ENCODE measurements around the gene LRP3.
"Not testable (repeated sequence)": the region's sequence is repeated elsewhere in the genome, so short reads cannot be mapped to it uniquely, and the experiment has no call there.

Gene LRP3

DNA sequence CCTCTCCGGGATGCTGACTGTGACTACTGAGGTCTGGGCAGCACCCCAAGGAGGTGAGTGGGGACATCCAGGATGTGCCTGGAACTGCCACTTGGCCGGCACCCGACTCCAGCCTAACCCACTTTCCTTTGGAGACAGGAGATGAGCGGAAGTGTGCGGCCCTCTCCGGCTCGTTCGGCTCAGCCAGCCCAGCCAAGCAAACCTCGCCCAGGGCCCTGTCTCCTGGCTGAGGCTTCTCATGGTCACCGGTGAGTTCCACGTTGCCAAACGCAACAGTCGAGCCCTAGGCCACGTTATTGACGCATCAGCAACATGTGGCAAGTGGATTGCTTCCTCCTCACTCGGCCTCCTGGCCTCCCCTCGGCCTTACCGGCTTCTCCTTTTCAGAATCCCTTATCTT, 26.0 kb downstream of the LRP3 start:
- H3K36me3 ChIP-seq (ENCODE audit: control insufficient read depth, insufficient read depth, low read length), result no peaks in the 10 kb centered on the region
- H3K4me1 ChIP-seq, result no peaks in the 10 kb centered on the region
- no peaks in the 10 kb centered on the region for H3K9me3 ChIP-seq (ENCODE audit: control insufficient read depth, low read length)
- no peak overlapping the region for H3K4me3 ChIP-seq (ENCODE audit: low read depth, low read length)
- no peak overlapping the region for H3K4me2 ChIP-seq (ENCODE audit: low read length)
- TF ChIP-seq, protein P1, sequence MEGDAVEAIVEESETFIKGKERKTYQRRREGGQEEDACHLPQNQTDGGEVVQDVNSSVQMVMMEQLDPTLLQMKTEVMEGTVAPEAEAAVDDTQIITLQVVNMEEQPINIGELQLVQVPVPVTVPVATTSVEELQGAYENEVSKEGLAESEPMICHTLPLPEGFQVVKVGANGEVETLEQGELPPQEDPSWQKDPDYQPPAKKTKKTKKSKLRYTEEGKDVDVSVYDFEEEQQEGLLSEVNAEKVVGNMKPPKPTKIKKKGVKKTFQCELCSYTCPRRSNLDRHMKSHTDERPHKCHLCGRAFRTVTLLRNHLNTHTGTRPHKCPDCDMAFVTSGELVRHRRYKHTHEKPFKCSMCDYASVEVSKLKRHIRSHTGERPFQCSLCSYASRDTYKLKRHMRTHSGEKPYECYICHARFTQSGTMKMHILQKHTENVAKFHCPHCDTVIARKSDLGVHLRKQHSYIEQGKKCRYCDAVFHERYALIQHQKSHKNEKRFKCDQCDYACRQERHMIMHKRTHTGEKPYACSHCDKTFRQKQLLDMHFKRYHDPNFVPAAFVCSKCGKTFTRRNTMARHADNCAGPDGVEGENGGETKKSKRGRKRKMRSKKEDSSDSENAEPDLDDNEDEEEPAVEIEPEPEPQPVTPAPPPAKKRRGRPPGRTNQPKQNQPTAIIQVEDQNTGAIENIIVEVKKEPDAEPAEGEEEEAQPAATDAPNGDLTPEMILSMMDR (IDR thresholded peaks at IDR 0.05), result no peak
- H3K9ac ChIP-seq, result no peak overlapping the region
- H3K27me3 ChIP-seq (ENCODE audit: control insufficient read depth, insufficient read depth, low read length), result no peaks in the 10 kb centered on the region
- no peaks in the 10 kb centered on the region for H3K79me2 ChIP-seq
- H2AFZ ChIP-seq, result no peak overlapping the region
- H3K27ac ChIP-seq, result no peak overlapping the region

DNA sequence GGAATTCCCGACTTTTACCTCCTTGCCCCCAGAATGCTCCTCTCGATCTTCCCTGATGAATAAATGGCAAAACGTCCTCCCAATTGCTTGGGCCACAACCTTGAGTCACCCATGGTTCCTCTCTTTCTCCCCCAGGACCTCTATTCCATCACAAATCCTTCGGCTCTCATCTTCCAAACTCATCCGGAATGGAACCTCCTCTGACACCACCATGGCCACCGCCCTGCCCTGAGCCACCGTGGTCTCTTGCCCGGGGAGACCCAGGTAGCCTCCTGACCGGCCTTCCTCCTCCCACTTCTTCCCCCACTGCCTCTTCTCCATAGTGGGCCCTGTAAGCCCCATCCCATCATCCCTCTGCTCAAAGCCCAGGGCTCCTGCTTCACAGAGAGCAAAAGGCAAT, 26.6 kb downstream of the LRP3 start:
- Histone ChIP-seq H3K79me2 (no peaks in the 10 kb centered on the region), H3K4me1 (no peaks in the 10 kb centered on the region), H3K27me3 (ENCODE audit: control insufficient read depth, insufficient read depth, low read length) (no peaks in the 10 kb centered on the region), H3K36me3 (ENCODE audit: control insufficient read depth, insufficient read depth, low read length) (no peaks in the 10 kb centered on the region), H3K4me3 (ENCODE audit: low read depth, low read length) (no peak overlapping the region), H2AFZ (no peak overlapping the region), H3K9me3 (ENCODE audit: control insufficient read depth, low read length) (no peaks in the 10 kb centered on the region), H3K9ac (no peak overlapping the region), H3K4me2 (ENCODE audit: low read length) (no peak overlapping the region), H3K27ac (no peak overlapping the region)
- TF ChIP-seq, protein P1 (IDR thresholded peaks at IDR 0.05), result no peak

DNA sequence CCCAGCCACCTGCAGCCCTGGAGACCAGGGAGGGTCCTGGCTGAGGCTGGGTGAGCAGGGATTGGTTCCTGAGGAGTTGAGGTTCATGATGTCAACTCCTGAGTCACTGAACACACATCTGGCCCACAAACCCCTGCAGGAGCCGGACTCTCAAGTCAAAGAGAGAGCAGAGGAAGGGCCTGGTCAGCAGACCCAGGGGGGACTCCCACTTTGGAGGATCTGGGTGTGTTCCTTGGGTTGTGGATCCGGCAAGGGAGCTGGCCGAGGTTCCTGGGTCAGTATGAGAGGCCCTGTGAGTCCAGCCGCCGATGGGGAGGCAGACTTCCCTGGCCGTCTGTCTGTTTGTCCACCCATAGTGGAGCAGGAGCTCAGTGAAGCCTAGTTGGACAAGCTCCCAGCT, 27.5 kb downstream of the LRP3 start:
- H2AFZ ChIP-seq, result no peak overlapping the region
- H3K4me3 ChIP-seq (ENCODE audit: low read depth, low read length), result no peak overlapping the region
- peaks cover 7% of the 10 kb centered on the region for H3K27me3 ChIP-seq (ENCODE audit: control insufficient read depth, insufficient read depth, low read length)
- no peaks in the 10 kb centered on the region for H3K36me3 ChIP-seq (ENCODE audit: control insufficient read depth, insufficient read depth, low read length)
- H3K4me2 ChIP-seq (ENCODE audit: low read length), result no peak overlapping the region
- no peak overlapping the region for H3K27ac ChIP-seq
- TF ChIP-seq, protein P1 (IDR thresholded peaks at IDR 0.05), result no peak
- H3K79me2 ChIP-seq, result no peaks in the 10 kb centered on the region
- H3K9me3 ChIP-seq (ENCODE audit: control insufficient read depth, low read length), result no peaks in the 10 kb centered on the region
- H3K4me1 ChIP-seq, result no peaks in the 10 kb centered on the region
- H3K9ac ChIP-seq, result no peak overlapping the region

DNA sequence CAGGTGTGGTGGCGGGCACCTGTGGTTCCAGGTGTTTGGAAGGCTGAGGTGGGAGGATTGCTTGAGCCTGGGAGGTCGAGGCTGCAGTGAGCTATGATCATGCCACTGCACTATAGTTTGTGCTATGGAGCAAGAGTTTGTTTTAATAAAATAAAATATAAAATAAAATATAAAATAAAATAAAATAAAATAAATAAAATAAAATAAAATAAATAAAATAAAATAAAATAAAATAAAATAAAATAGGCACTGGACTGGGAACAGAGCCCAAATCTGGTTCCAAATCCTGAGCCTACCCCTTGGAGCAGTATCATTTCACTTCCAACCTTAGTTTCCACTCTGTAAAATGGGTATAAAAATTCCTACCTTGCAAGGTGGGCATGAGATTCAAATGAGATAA, 28.1 kb downstream of the LRP3 start:
- not testable (repeated sequence) for H2AFZ ChIP-seq; H3K9me3 ChIP-seq (ENCODE audit: control insufficient read depth, low read length); H3K4me3 ChIP-seq (ENCODE audit: low read depth, low read length); H3K4me1 ChIP-seq; H3K27me3 ChIP-seq (ENCODE audit: control insufficient read depth, insufficient read depth, low read length); H3K4me2 ChIP-seq (ENCODE audit: low read length); H3K9ac ChIP-seq; H3K27ac ChIP-seq; H3K36me3 ChIP-seq (ENCODE audit: control insufficient read depth, insufficient read depth, low read length); H3K79me2 ChIP-seq

DNA sequence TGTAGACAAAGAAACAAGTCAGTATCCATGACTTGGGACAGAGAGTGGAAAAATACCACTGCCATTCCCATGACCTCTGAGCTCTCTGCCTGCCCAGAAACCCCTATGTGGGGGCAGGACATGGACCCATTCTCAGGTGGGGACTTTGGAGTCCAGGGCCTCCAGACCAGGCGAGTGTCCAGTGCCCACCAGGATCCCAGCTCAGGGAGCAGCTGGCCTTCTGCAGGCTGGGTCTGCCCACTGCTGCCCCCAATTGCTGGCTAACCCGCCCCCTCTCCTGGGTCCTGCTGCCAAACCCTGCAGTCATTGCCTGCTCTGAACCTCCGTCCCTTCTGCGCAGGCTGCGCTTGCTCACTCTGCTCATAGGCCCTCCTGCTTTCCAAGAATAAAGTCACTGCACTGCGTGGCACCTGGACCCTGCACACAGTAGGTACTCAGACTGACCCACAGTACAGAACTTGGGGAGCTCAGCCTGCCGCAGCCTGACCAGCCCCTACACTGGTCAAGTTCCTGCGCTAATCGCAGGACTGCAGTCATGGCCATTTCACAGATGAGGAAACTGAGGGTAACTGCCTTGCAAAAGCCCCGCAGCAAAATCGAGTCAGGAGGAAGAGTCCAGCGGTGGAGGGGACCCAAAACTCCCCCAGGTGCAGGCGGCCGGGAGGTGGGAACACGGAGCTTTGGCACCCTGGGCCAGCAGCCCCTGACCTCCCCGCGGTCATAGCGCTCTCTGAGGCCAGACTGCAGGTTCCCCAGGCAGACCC, 30.7 kb downstream of the LRP3 start:
- no peaks in the 10 kb centered on the region for H3K9me3 ChIP-seq (ENCODE audit: control insufficient read depth, low read length)
- H3K4me3 ChIP-seq (ENCODE audit: low read depth, low read length), result no peak overlapping the region
- no peak overlapping the region for H3K27ac ChIP-seq
- H3K79me2 ChIP-seq, result no peaks in the 10 kb centered on the region
- H2AFZ ChIP-seq, result no peak overlapping the region
- H3K9ac ChIP-seq, result no peak overlapping the region
- TF ChIP-seq, protein P1 (IDR thresholded peaks at IDR 0.05), result no peak
- no peaks in the 10 kb centered on the region for H3K36me3 ChIP-seq (ENCODE audit: control insufficient read depth, insufficient read depth, low read length)
- no peak overlapping the region for H3K4me2 ChIP-seq (ENCODE audit: low read length)
- peaks cover 7% of the 10 kb centered on the region for H3K27me3 ChIP-seq (ENCODE audit: control insufficient read depth, insufficient read depth, low read length)
- H3K4me1 ChIP-seq, result no peaks in the 10 kb centered on the region
